ENCODE measurements around the gene CAND2.

CAND2 gene

GRCh38 chr3:12854565-12854964 lies 58.1 kb downstream of the CAND2 start:
- Histone ChIP-seq H3K4me2 (ENCODE audit: low read depth, low read length, poor library complexity, severe bottlenecking) (no peak overlapping the region), H2AFZ (ENCODE audit: low read depth, low read length, severe bottlenecking) (no peak overlapping the region), H3K27me3 (ENCODE audit: low read length) (no peaks in the 10 kb centered on the region), H3K27ac (ENCODE audit: low read depth, low read length) (no peak overlapping the region), H3K9me2 (replicated peaks; ENCODE audit: insufficient read depth, low read length) (no peaks in the 10 kb centered on the region), H3K79me2 (ENCODE audit: insufficient read depth, low read length) (no peaks in the 10 kb centered on the region), H3F3A (ENCODE audit: insufficient read depth) (no peaks in the 10 kb centered on the region), H3K9ac (ENCODE audit: low read length) (no peak overlapping the region), H3K36me3 (ENCODE audit: low read length) (no peaks in the 10 kb centered on the region), H3K9me3 (ENCODE audit: insufficient read depth, low read length) (no peaks in the 10 kb centered on the region), H3K4me3 (ENCODE audit: insufficient read depth, low read length, poor library complexity, severe bottlenecking) (no peak overlapping the region), H4K20me1 (ENCODE audit: low read depth, low read length) (no peaks in the 10 kb centered on the region)
- no peak for TF ChIP-seq CTCF (IDR thresholded peaks at IDR 0.05; ENCODE audit: insufficient read depth, low read length, poor library complexity, severe bottlenecking)
- TF ChIP-seq EZH2phosphoT487 (conservative IDR thresholded peaks at IDR 0.05; ENCODE audit: low read length) = no peak

DNA sequence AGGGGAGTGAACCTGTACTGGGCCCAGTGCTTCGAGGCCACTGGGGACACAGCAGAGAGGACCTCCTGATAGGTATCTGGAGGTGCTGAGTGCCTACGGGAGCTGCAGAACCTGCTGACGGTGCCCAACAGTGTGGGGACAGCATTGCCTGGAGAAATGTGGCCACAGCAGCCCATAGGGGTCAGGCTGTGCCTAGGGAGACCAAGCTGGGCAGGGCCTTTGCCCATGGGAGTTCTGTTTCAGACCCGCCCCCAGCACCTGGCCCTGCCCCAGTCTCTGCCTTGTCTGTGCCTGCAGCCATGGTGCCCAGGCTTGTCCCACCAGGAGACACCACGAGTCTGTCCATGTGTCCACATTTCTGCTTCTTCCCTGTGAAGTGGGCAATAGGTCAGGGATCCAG lies 60.1 kb downstream of the CAND2 start:
- TF ChIP-seq EZH2phosphoT487 (conservative IDR thresholded peaks at IDR 0.05; ENCODE audit: low read length) (no peak), CTCF (IDR thresholded peaks at IDR 0.05; ENCODE audit: insufficient read depth, low read length, poor library complexity, severe bottlenecking) (no peak)
- H3K27ac ChIP-seq (ENCODE audit: low read depth, low read length) = no peak overlapping the region

DNA sequence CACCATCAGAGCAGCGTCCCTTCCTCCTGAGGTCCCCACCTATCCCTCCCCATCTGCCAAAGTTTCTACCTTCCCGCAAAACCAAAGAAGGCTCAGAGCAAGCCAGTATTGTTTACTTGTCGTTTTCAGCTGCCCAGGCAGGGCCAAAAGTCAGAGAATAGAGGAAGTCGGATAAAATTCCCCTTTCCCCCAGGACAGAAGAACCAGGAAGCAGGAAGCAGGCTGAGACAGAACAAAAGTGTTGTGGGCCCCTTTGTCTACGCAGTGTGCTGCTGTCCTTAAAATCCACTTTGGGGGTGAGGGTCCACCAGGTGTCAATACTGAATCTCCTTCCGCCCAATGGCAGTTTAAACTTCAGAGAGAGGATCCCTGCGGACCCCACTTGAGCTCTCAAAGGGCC lies 63.4 kb downstream of the CAND2 start:
- Histone ChIP-seq H3K36me3 (ENCODE audit: low read length) (no peaks in the 10 kb centered on the region), H3K4me2 (ENCODE audit: low read depth, low read length, poor library complexity, severe bottlenecking) (no peak overlapping the region), H3K9me2 (replicated peaks; ENCODE audit: insufficient read depth, low read length) (no peaks in the 10 kb centered on the region), H3K4me3 (ENCODE audit: insufficient read depth, low read length, poor library complexity, severe bottlenecking) (no peak overlapping the region), H3K27ac (ENCODE audit: low read depth, low read length) (no peak overlapping the region), H3K9ac (ENCODE audit: low read length) (no peak overlapping the region), H3K9me3 (ENCODE audit: insufficient read depth, low read length) (no peaks in the 10 kb centered on the region), H3K27me3 (ENCODE audit: low read length) (no peaks in the 10 kb centered on the region), H4K20me1 (ENCODE audit: low read depth, low read length) (no peaks in the 10 kb centered on the region), H3F3A (ENCODE audit: insufficient read depth) (no peaks in the 10 kb centered on the region), H2AFZ (ENCODE audit: low read depth, low read length, severe bottlenecking) (no peak overlapping the region), H3K79me2 (ENCODE audit: insufficient read depth, low read length) (no peaks in the 10 kb centered on the region)
- TF ChIP-seq EZH2phosphoT487 (conservative IDR thresholded peaks at IDR 0.05; ENCODE audit: low read length) = no peak
- no peak for TF ChIP-seq CTCF (IDR thresholded peaks at IDR 0.05; ENCODE audit: insufficient read depth, low read length, poor library complexity, severe bottlenecking)

More for the DNA sequence above, 60.1 kb downstream of the CAND2 start:
- Histone ChIP-seq H4K20me1 (ENCODE audit: low read depth, low read length) (no peaks in the 10 kb centered on the region), H3K4me3 (ENCODE audit: insufficient read depth, low read length, poor library complexity, severe bottlenecking) (no peak overlapping the region), H3K27me3 (ENCODE audit: low read length) (no peaks in the 10 kb centered on the region), H3K9me3 (ENCODE audit: insufficient read depth, low read length) (no peaks in the 10 kb centered on the region), H3K4me2 (ENCODE audit: low read depth, low read length, poor library complexity, severe bottlenecking) (no peak overlapping the region), H3K79me2 (ENCODE audit: insufficient read depth, low read length) (no peaks in the 10 kb centered on the region), H2AFZ (ENCODE audit: low read depth, low read length, severe bottlenecking) (no peak overlapping the region), H3K9me2 (replicated peaks; ENCODE audit: insufficient read depth, low read length) (no peaks in the 10 kb centered on the region), H3K9ac (ENCODE audit: low read length) (no peak overlapping the region), H3F3A (ENCODE audit: insufficient read depth) (no peaks in the 10 kb centered on the region), H3K36me3 (ENCODE audit: low read length) (no peaks in the 10 kb centered on the region)

Measured in SU-DHL-6 (cell line).